Fibroblast of skin of scalp (primary cell): ENCODE data around the gene MBOAT1.
"Not testable (repeated sequence)": the region's sequence is repeated elsewhere in the genome, so short reads cannot be mapped to it uniquely, and the experiment has no call there.

Source experiments
- DNase-seq: peaks from one replicate; pipeline ENCODE4 v3.0.0-alpha.2; 2013

MBOAT1 gene

GRCh38 chr6:20202324-20202658, 10.0 kb downstream of the MBOAT1 start:
- DNase-seq: no peak

GRCh38 chr6:20200761-20201630, 11.3 kb downstream of the MBOAT1 start:
- no peak for DNase-seq

- DNase-seq: no peak
These were observed 13.5 kb downstream of the MBOAT1 start for GRCh38 chr6:20198775-20199174.

- DNase-seq: no peak
These were observed 14.0 kb downstream of the MBOAT1 start for GRCh38 chr6:20198156-20198774.

- no peak for DNase-seq
These were observed 15.0 kb downstream of the MBOAT1 start for GRCh38 chr6:20197251-20197650.

- DNase-seq: no peak
These were observed 19.6 kb downstream of the MBOAT1 start for GRCh38 chr6:20192625-20193024.

DNA sequence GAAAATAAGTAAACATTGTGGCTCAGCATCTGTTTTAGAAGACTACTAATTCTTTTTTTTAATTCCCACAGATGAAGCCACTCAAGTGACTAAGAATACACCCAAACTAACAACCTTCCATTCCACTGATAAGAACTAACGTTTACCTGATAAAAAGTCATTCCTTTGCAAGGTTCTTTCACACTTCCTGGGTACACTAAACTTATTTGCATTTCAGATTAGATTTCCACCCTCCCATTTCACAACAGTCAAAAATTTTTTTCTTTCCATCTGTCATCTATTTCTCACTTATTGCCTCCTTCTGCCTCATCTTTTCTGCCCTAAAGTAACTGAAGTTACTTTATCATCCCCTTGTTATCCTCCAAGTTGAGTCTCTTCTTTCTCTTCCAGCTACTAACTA, 20.3 kb downstream of the MBOAT1 start:
- no peak for DNase-seq

GRCh38 chr6:20188630-20189075, 23.6 kb downstream of the MBOAT1 start:
- peak; percentile 28 for DNase-seq

DNA sequence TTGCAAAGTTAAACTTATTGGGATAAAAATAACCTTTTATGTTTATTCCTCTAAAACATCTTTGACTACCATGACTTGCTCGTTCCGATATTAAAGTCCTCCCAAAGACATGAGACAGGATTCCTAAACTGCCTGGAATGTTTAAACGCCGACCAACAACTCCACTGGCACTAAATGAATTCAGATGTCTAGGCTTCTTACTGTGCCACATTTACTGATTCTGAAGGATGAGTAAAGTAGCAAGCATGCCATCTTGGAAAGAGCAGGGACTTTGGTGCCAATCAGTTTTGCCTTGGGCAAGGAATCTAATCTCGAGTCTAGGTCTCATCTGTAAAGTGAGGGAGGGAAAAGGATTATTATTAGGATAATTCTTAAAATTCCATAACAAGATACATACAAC, 25.3 kb downstream of the MBOAT1 start:
- DNase-seq: peak; percentile 86

- DNase-seq: no peak
These were observed 28.6 kb downstream of the MBOAT1 start for GRCh38 chr6:20183706-20184105.

GRCh38 chr6:20182926-20183521, 29.2 kb downstream of the MBOAT1 start:
- no peak for DNase-seq

DNA sequence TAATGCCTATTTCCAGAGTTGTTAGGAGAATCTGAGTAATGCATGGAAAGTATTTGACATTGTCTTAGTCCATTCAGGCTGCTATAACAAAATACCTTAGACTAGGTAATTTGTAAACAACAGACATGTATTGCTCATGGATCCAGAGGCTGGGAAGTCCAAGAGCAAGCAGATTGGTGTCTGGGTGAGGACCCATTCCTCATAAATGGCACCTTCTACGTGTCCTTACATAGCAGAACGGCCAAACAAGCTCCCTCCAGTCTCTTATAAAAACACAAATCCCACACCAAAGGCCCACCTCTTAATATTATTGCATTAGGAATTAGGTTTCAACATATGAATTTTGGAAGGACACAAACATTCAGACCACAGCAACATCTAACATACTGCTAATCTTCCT, 30.2 kb downstream of the MBOAT1 start:
- no peak for DNase-seq

DNA sequence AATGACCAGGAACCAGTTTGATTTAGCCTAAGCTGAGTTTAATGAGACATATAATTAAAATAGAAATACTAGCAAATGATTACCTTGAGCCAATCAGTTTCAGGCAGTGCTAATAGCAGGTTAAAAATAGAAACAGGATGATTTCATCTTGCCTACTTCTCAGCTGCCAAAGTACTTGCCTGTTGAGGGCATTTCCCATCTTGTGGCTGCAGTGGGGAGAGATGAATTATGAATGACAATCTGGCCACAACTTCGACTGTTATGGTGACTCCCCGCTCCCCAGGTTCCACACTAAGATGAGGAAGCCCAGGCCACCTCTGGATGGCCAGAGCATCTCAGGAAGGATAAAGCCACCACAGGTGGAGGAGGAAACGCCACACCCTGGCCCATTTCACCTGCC, 31.3 kb downstream of the MBOAT1 start:
- peak; percentile 4 for DNase-seq

GRCh38 chr6:20179287-20180045, 32.8 kb downstream of the MBOAT1 start:
- DNase-seq: not testable (repeated sequence)

GRCh38 chr6:20178327-20178726, 33.9 kb downstream of the MBOAT1 start:
- DNase-seq: no peak

DNA sequence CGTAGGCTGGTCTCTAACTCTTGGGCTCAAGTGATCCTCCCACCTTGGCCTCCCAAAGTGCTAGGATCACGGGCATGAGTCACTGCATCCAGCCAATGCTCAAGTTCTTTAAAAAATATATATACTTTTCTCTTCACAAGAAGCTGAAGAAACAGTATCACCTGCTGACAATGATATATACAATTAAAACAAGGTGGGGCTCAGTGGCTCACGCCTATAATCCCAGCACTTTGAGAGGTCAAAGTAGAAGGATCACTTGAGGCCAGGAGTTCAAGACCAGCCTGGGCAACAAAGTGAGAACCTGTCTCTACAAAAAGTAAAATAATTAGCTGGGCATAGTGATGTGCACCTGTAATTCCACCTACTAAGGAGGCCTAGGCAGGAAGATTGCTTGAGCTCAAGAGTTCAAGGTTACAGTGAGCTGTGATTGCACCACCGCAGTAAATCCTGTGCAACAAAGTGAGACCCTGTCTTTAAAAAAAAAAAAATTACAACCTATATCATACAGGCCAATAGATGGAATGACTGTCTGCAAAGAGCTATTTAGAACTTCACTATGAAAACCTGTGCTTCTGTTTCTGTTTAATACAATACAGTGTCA, 36.4 kb downstream of the MBOAT1 start:
- DNase-seq: no peak

GRCh38 chr6:20173833-20174792, 38.2 kb downstream of the MBOAT1 start:
- no peak for DNase-seq

- no peak for DNase-seq
These were observed 39.3 kb downstream of the MBOAT1 start for GRCh38 chr6:20172842-20173456.

- DNase-seq: no peak
These were observed 41.7 kb downstream of the MBOAT1 start for GRCh38 chr6:20170455-20171148.

DNA sequence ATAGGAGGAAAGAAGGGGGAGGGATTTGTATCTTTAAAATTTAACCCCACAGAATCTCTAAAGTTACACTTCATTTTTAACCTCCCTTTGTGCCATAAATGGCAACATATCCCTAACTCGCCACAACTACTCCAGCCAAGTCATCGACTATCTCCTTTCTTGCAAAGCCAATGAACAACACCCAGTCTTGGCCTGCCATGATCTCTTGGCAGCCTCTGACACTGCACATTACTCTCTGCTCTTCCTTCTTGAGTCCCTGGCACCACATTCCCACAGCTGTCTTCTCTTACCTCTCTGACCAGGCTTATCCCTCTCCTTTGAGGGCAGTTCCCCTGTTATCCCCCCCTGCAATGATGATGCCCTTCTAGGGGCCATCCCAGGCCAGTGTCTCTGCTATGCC, 42.5 kb downstream of the MBOAT1 start:
- no peak for DNase-seq
